ENCODE data around the gene CLEC3A.
A peak's percentile ranks its signal among the peaks of the same experiment; 100 is the strongest.
"Not testable (repeated sequence)": the region's sequence is repeated elsewhere in the genome, so short reads cannot be mapped to it uniquely, and the experiment has no call there.

CLEC3A gene, protein sequence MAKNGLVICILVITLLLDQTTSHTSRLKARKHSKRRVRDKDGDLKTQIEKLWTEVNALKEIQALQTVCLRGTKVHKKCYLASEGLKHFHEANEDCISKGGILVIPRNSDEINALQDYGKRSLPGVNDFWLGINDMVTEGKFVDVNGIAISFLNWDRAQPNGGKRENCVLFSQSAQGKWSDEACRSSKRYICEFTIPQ

DNA sequence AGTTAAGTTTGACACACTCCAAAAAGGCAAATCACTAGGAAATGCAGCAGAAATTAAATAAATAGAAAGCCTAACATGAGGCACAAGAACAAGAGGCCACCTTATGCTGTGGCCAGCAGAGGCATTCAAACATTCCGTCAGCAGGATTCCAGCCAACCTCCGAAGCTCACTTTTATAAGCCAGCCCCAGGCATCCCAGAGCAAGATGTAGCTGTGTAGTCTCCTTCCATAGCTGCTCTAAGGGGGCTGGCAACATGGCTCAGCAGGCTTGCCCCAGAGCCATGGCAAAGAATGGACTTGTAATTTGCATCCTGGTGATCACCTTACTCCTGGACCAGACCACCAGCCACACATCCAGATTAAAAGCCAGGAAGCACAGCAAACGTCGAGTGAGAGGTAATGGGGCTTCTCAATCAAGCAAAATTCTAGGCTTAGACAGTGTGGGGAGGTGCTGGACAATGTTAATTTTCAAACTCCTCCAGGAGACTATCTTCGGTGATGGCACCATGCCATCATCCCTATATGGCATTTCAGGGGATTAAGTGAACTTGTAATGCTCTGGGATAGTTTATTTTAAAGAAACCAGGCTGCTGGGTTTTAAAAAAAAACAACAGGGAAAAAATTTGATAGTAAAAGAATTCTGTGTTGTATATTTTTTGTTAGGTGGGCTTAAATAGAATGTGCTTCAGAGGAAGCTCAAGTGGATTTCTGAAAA lies at the start of gene CLEC3A:
Gene CLEC3A, plus strand, starts transcription at position 202 of the 714 bp plus-strand sequence. Its CDS starts 79 bp downstream, at position 281.
- DNase-seq (ENCODE audit: low spot score): peak; percentile 50

DNA sequence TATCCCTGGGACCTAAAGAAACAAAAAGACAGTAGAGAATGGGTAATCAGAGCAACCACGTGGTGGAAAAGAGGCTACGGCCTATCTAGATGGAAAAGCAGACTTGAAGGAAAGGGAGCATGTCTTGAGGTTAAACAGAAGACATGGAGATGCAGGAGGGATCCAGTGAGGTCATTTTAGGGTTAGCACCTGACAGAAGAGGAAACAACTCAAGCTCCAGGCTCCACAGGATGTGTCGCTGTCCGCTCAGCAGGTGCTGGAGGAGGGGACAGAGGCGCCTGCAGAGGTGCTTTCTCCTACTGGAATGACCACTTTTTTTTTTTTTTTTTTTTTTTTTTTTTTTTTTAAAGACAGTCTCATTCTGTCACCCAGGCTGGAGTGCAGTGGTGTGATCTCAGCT lies 47.5 kb upstream of the CLEC3A start:
- DNase-seq (ENCODE audit: low spot score): no peak

DNA sequence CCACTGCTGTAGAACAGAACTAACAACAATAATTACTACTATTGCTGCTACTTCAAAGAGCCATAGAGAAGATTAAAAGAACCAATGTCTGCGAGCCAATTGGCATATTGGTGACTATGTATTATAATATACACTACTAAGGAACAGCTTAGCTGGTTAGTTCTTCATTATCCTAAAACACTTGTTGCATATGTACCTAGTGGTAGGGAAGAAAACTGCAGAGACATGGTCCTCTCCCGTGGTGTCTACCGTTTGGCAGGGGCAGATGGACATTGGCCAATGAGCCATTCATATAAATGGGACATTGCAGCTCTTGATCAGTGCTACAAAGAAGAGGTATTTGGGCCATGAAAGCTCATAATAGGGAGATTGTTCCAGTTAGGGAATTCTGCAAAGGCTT lies 46.4 kb upstream of the CLEC3A start:
- DNase-seq (ENCODE audit: low spot score): no peak

- DNase-seq (ENCODE audit: low spot score): no peak
These were observed 45.0 kb upstream of the CLEC3A start for GRCh38 chr16:77977339-77977738.

DNA sequence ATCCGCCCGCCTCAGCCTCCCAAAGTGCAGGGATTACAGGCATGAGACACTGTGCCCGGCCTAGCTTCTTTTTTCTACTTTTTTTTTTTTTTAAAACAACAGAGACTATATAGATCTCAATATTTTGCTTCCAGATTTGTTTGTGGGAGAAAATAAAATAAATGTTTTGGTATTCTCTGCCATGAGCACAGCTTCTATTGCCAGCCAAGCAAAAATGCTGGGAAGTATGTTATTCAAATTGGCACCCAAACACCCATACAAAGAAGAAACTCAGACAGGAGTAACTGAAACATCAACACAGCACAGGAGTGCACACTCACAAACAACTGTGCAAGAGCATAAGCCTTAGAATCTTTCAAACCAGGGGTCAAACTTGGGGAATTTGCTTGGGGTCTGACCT lies 37.2 kb upstream of the CLEC3A start:
- DNase-seq (ENCODE audit: low spot score): no peak

DNA sequence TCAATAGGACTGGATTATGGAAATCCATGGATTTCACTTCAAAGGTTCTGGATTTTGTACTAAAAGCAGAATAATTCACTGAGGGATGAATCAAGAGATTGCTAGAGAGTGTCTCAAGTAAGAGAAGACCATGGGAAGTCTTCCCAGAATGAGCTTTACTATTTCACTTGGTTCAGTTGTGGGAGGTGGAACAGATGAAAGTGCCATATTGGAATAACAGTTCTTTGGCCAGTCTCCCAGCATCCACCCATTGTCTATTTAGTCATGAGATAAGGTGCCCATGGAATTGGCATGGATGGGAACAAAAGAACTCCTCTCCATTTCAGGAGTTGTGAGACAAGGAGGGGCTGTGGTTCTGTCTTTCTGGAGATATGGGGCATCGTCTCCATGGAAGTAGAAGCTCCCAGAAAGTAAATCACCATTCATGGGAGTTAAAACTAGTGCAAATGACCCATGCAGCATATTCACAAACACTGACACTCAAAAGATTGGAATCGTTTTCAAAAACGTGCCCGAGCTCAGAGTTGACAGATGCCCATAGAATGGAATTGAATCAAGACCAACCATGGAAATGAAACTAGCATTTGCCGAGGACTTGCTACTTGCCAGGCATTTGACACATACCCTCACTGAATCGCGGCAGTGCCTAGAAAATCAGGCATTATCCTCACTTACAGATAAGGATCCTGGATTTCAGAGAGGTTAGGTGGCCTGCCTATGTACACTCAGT lies 36.2 kb upstream of the CLEC3A start:
- DNase-seq (ENCODE audit: low spot score): no peak

GRCh38 chr16:77987810-77988209 lies 34.5 kb upstream of the CLEC3A start:
- no peak for DNase-seq (ENCODE audit: low spot score)

GRCh38 chr16:77989846-77990245 lies 32.5 kb upstream of the CLEC3A start:
- no peak for DNase-seq (ENCODE audit: low spot score)

GRCh38 chr16:77991701-77992100 lies 30.6 kb upstream of the CLEC3A start:
- DNase-seq (ENCODE audit: low spot score): no peak

GRCh38 chr16:77992381-77992780 lies 30.0 kb upstream of the CLEC3A start:
- DNase-seq (ENCODE audit: low spot score): not testable (repeated sequence)

DNA sequence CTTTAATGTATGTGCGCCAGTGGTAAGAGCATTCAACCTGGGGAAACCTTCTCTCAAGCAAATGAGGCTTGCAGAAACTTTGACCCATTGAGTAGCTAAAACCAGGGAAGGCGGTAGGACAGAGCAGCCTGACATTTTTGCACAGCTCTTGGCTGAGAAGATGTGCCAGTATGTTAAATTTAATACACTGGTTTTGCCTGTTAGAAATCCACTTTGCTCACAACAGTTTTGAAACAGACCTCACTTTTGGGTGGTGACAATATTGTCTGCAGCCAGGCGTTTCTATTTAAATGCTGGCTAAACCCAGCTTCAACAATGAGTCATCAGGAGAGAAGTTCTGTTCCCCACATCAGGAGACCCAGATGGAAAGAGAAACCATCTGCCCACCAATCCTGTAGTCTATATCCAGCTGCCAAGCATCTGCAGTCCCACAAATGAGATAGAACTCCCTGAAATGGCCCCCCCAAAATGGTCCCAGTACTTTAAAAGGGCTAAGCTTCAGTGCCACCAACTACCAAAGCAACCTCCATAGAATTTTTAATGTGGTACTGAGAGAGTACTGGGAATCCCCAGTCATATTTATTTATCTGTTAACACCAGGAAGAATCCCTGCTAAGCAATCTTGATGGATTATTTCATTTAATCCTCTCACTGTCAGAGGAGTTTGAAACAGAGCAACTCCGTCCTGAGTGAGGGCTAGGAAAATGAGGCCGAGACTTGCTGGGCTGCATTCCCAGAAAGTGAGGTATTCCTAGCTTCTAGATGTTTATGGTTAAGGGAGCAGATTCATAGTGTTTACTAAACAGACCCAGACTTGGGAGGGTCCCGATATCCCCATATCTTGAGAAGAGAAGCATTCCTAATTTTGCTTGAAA lies 29.0 kb upstream of the CLEC3A start:
- no peak for DNase-seq (ENCODE audit: low spot score)

- no peak for DNase-seq (ENCODE audit: low spot score)
These were observed 26.4 kb upstream of the CLEC3A start for GRCh38 chr16:77995843-77996455.

DNA sequence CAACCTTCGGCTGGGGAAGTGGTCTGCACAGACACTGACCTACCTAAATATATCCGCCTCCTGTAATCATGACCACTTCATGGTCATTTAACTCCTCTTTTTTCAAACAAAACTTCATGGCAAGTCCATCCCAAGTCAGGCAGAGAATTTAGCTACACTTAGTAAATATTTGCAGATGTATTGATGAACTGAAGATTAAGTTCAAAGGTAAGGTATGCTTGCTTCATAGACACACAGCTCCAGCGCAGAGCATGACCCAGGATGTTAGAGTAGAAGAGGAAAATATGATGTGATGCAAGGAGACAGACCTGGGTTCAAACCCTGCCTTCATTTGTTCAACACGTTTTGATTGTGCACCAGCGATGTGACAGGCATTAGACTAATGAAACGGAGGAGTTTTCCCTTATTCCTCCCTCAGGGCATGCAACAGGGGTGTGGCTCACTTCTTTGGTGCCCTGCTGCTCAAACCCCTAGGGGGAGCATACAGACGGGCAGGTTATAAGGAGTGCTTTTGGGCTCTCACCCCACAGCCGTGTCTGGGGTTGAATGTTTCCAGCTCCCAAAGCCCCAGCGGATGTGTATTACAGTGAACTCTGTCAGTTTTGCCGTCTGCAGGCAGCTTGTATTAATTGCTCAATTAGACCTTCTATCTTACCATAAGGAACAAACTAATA lies 23.9 kb upstream of the CLEC3A start:
- no peak for DNase-seq (ENCODE audit: low spot score)

- no peak for DNase-seq (ENCODE audit: low spot score)
These were observed 20.8 kb upstream of the CLEC3A start for GRCh38 chr16:78001451-78002025.

GRCh38 chr16:78002915-78003538 lies 19.3 kb upstream of the CLEC3A start:
- DNase-seq (ENCODE audit: low spot score): peak; percentile 92

GRCh38 chr16:78004517-78004916 lies 17.8 kb upstream of the CLEC3A start:
- DNase-seq (ENCODE audit: low spot score): no peak

GRCh38 chr16:78005881-78006280 lies 16.5 kb upstream of the CLEC3A start:
- DNase-seq (ENCODE audit: low spot score): no peak

DNA sequence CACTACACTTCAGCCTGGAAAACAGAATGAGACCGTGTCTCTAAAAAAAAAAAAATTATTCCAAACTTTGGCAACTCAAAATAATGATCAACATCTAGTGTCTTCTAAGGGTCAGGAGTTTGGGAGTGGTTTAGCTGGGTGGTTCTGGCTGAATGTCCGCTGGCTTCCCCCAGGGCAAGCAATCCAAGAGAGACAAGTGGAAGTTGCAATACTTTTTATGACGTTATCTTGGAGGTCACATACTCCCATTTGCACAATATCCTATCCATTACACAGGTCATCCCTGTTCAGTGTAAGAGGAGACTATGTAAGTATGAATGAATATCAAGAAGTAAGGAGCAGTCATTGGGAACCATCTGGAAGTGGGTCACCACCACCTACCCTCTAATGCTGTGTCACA lies 15.2 kb upstream of the CLEC3A start:
- no peak for DNase-seq (ENCODE audit: low spot score)

DNA sequence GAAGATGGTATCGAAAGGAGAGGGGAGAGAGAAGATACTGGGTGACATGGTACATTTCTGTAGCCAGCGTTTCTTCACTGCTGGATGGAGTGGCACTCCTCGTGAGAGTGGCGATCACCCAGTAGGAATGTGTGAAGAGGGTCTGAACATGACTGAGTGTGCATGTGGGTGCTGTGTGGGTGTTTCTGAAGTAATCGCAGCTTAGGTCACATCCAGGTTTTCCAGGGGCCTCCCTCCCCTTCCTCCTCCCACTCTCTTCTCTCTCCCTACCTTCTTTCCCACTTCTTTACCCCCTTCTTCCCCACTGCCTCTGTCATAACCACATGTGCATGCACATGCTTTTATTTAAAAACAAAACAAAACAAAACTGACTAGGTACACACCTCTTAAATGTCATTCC lies 1.8 kb downstream of the CLEC3A start:
- no peak for DNase-seq (ENCODE audit: low spot score)

- DNase-seq (ENCODE audit: low spot score): no peak
These were observed 3.3 kb downstream of the CLEC3A start for GRCh38 chr16:78025631-78026030.
